IMR-90 (cell line): Measurements from ENCODE around the gene ZNF503. TPM values are rescaled to one million over a fixed set of nuclear protein-coding genes. Genes with fewer than 3 reads are reported as not detected.

Experiments used
- ATAC-seq: fragments of 200-7000 bp; cut with Tn5 transposase; 2 replicates; pipeline ENCODE4 v1.9.1; 2020; ENCODE audit warnings: low read depth, mild to moderate bottlenecking, moderate library complexity
- BruUV-seq: library from RNA; stranded (reverse); fragments of 400-500 nt; replicated peaks from 2 replicates; lab custom pipeline; 2021; lab: Mats Ljungman, UMichigan
- CTCF ChIA-PET: fragments of 300-600 bp; formaldehyde crosslinking; extraction: SDS; loops from one replicate; lab custom pipeline; 2021; ENCODE audit warnings: antibody characterized with exemption; lab: Yijun Ruan, JAX
- POLR2A ChIA-PET: fragments of 300-600 bp; sonication (Branson Sonifier 250); formaldehyde crosslinking; loops from one replicate; lab custom pipeline; 2022; ENCODE audit warnings: antibody characterized with exemption; ENCODE audit not compliant: unreplicated experiment; lab: Charles Lee
- DNase-seq: peaks from one replicate; pipeline ENCODE4 v3.0.0; 2013
- H2AFZ ChIP-seq: replicated peaks from 2 replicates; pipeline ENCODE3; 2013; ENCODE audit warnings: low read length, mild to moderate bottlenecking; ENCODE audit not compliant: poor library complexity
- H2AK5ac ChIP-seq: 2 replicates; pipeline ENCODE4 v1.6.1; 2013; ENCODE audit warnings: low read depth, low read length, inconsistent platforms
- H2AK9ac ChIP-seq: replicated peaks from 2 replicates; pipeline ENCODE3; 2013; ENCODE audit warnings: mild to moderate bottlenecking, low read depth, low read length, moderate library complexity; ENCODE audit not compliant: poor library complexity
- H2BK120ac ChIP-seq: 2 replicates; pipeline ENCODE4 v1.6.1; 2013; ENCODE audit warnings: low read depth, low read length, inconsistent platforms
- H2BK15ac ChIP-seq: 3 replicates; pipeline ENCODE4 v1.6.1; 2013; ENCODE audit warnings: low read depth, low read length, inconsistent platforms
- H2BK20ac ChIP-seq: 2 replicates; pipeline ENCODE4 v1.6.1; 2013; ENCODE audit warnings: low read depth, mild to moderate bottlenecking, inconsistent platforms, low read length, moderate library complexity
- H2BK5ac ChIP-seq: 2 replicates; pipeline ENCODE4 v1.6.1; 2013; ENCODE audit warnings: mild to moderate bottlenecking, low read depth, low read length, inconsistent platforms; ENCODE audit not compliant: poor library complexity, severe bottlenecking
- H3K14ac ChIP-seq: replicated peaks from 2 replicates; pipeline ENCODE4 v1.6.1; 2013; ENCODE audit warnings: low read depth, low read length, inconsistent platforms
- H3K18ac ChIP-seq: 2 replicates; pipeline ENCODE4 v1.6.1; 2013; ENCODE audit warnings: low read depth, low read length, control low read depth
- H3K23ac ChIP-seq: 2 replicates; pipeline ENCODE4 v1.6.1; 2013; ENCODE audit warnings: low read depth, low read length, inconsistent platforms
- H3K27ac ChIP-seq: 2 replicates; pipeline ENCODE4 v1.5.1; 2013; ENCODE audit warnings: mild to moderate bottlenecking, control low read depth, low read length; ENCODE audit not compliant: insufficient read depth
- H3K27me3 ChIP-seq: 2 replicates; pipeline ENCODE4 v1.6.1; 2013; ENCODE audit warnings: low read length; ENCODE audit not compliant: control insufficient read depth, insufficient read depth
- H3K36me3 ChIP-seq: 2 replicates; pipeline ENCODE4 v1.6.1; 2013; ENCODE audit warnings: low read length, mixed read lengths; ENCODE audit not compliant: control insufficient read depth, insufficient read depth
- H3K4ac ChIP-seq: 2 replicates; pipeline ENCODE4 v1.6.1; 2013; ENCODE audit warnings: low read depth, low read length, inconsistent platforms
- H3K4me1 ChIP-seq: 2 replicates; pipeline ENCODE4 v1.6.1; 2013; ENCODE audit warnings: low read length, mixed read lengths; ENCODE audit not compliant: control insufficient read depth, insufficient read depth
- H3K4me2 ChIP-seq: 2 replicates; pipeline ENCODE4 v1.6.1; 2013; ENCODE audit warnings: low read depth, mild to moderate bottlenecking, control low read depth, low read length, moderate library complexity
- H3K4me3 ChIP-seq: 2 replicates; pipeline ENCODE4 v1.5.1; 2013; ENCODE audit warnings: low read depth, mild to moderate bottlenecking, control low read depth, low read length, moderate library complexity; ENCODE audit not compliant: insufficient read depth
- H3K56ac ChIP-seq: 2 replicates; pipeline ENCODE4 v1.6.1; 2013; ENCODE audit warnings: low read length, inconsistent platforms; ENCODE audit not compliant: insufficient read depth; ENCODE audit errors: extremely low read depth
- H3K79me1 ChIP-seq, 2 experiments: 2 replicates each; pipeline ENCODE4 v1.6.1; 2013; ENCODE audit warnings: low read length in 2 of 2, inconsistent platforms in 1 of 2, low read depth in 1 of 2
- H3K9ac ChIP-seq: 2 replicates; pipeline ENCODE4 v1.6.1; 2013; ENCODE audit warnings: low read depth, low read length, control low read depth
- H3K9me1 ChIP-seq: 2 replicates; pipeline ENCODE4 v1.6.1; 2013; ENCODE audit warnings: low read length, inconsistent platforms; ENCODE audit not compliant: insufficient read depth
- H3K9me3 ChIP-seq: 2 replicates; pipeline ENCODE4 v1.6.1; 2013; ENCODE audit warnings: low read length; ENCODE audit not compliant: control insufficient read depth, insufficient read depth
- H4K20me1 ChIP-seq: 2 replicates; pipeline ENCODE4 v1.6.1; 2013; ENCODE audit warnings: low read length, inconsistent platforms; ENCODE audit not compliant: insufficient read depth
- H4K5ac ChIP-seq: 2 replicates; pipeline ENCODE4 v1.6.1; 2013; ENCODE audit warnings: mild to moderate bottlenecking, low read depth, low read length, control low read depth
- H4K8ac ChIP-seq, 2 experiments: 2 replicates each; pipeline ENCODE4 v1.6.1; 2013; ENCODE audit warnings: low read depth in 2 of 2, low read length in 2 of 2, control low read depth in 1 of 2, inconsistent platforms in 1 of 2
- H4K91ac ChIP-seq: 2 replicates; pipeline ENCODE4 v1.6.1; 2013; ENCODE audit warnings: low read depth, low read length, inconsistent platforms; ENCODE audit not compliant: insufficient read depth
- BHLHE40 ChIP-seq: fragments of 150-350 bp; IDR thresholded peaks from 2 replicates; pipeline ENCODE4 v1.6.1; 2016; ENCODE audit warnings: mild to moderate bottlenecking, low read depth, low read length
- CHD1 ChIP-seq: IDR thresholded peaks from 2 replicates; pipeline ENCODE4 v1.6.1; 2012; ENCODE audit warnings: low read depth, low read length, improper control_type of control experiment
- FOS ChIP-seq: fragments of 150-350 bp; IDR thresholded peaks from 2 replicates; pipeline ENCODE4 v1.6.1; 2016; ENCODE audit warnings: low read depth, low read length
- MAFK ChIP-seq: IDR thresholded peaks from 2 replicates; pipeline ENCODE4 v1.6.1; 2012; ENCODE audit warnings: low read depth, low read length, improper control_type of control experiment
- MXI1 ChIP-seq: IDR thresholded peaks from 2 replicates; pipeline ENCODE4 v1.6.1; 2012; ENCODE audit warnings: low read depth, mild to moderate bottlenecking, low read length, moderate library complexity, borderline replicate concordance
- NFE2L2 ChIP-seq: fragments of 150-350 bp; IDR thresholded peaks from 2 replicates; pipeline ENCODE4 v1.6.1; 2016; ENCODE audit warnings: low read depth, mild to moderate bottlenecking, low read length
- POLR2A ChIP-seq: IDR thresholded peaks from 2 replicates; pipeline ENCODE4 v1.6.1; 2012; ENCODE audit warnings: mild to moderate bottlenecking, low read depth, low read length
- RAD21 ChIP-seq: IDR thresholded peaks from 2 replicates; pipeline ENCODE4 v1.6.1; 2012; ENCODE audit warnings: low read length, improper control_type of control experiment
- RCOR1 ChIP-seq: IDR thresholded peaks from 2 replicates; pipeline ENCODE4 v1.6.1; 2012; ENCODE audit warnings: mild to moderate bottlenecking, low read length, improper control_type of control experiment; ENCODE audit not compliant: insufficient replicate concordance
- RFX5 ChIP-seq: IDR thresholded peaks from 2 replicates; pipeline ENCODE4 v1.8.0; 2012; ENCODE audit warnings: low read depth, mild to moderate bottlenecking, low read length, moderate library complexity
- WGBS, 2 experiments: methylation state at CpG; one replicate each; pipeline versions ENCODE4 v1.1.5 to v1.1.7; 2013; ENCODE audit warnings: missing lambda C conversion rate in 2 of 2; ENCODE audit not compliant: insufficient read length in 1 of 2; ENCODE audit errors: extremely low coverage in 2 of 2; 5-methylcytosine and 5-hydroxymethylcytosine counted together
- dilution Hi-C: fragments of 300-500 bp; cut with HindIII; formaldehyde crosslinking; loops from one replicate; pipeline ENCODE4 v1.14.3; 2018; ENCODE audit warnings: low sequenced_read_pairs; ENCODE audit not compliant: unreplicated experiment
- in situ Hi-C: fragments of 300-500 bp; cut with MboI; formaldehyde crosslinking; loops from 3 replicates; pipeline ENCODE4 v1.14.3; 2019; ENCODE audit warnings: low sequenced_read_pairs, inconsistent platforms, mixed read lengths
- intact Hi-C: fragments of 100-400 bp; cut with micrococcal nuclease; formaldehyde crosslinking; loops from 2 replicates; pipeline ENCODE4 v1.10.0; 2022
- polyA plus RNA-seq, 3 experiments: library from polyadenylated mRNA; depleted of rRNA; stranded (reverse); fragments of >200 nt; gene quantifications; 2 replicates each; pipeline ENCODE4 v1.2.3, GENCODE V29; 2012; ENCODE audit warnings: low replicate concordance in 1 of 3
- total RNA-seq: library from RNA; depleted of rRNA; stranded (reverse); fragments of >200 nt; gene quantifications from 2 replicates; pipeline ENCODE4 v1.2.3, GENCODE V29; 2012
- TF ChIP-seq, protein P1 (sequence below): fragments of 150-350 bp; IDR thresholded peaks from 2 replicates; pipeline ENCODE4 v1.6.1; 2016; ENCODE audit warnings: low read depth, mild to moderate bottlenecking, low read length, moderate library complexity, borderline replicate concordance
- TF ChIP-seq, protein P2 (sequence below): conservative IDR thresholded peaks from 2 replicates; pipeline ENCODE4 v1.5.1; 2012; ENCODE audit warnings: mild to moderate bottlenecking, low read depth, low read length, improper control_type of control experiment

The ZNF503 gene
- total and polyA plus RNA-seq, 2 of the 4 experiments (the other 2 are of a cell fraction), result 0.36 to 5.8 TPM

DNA sequence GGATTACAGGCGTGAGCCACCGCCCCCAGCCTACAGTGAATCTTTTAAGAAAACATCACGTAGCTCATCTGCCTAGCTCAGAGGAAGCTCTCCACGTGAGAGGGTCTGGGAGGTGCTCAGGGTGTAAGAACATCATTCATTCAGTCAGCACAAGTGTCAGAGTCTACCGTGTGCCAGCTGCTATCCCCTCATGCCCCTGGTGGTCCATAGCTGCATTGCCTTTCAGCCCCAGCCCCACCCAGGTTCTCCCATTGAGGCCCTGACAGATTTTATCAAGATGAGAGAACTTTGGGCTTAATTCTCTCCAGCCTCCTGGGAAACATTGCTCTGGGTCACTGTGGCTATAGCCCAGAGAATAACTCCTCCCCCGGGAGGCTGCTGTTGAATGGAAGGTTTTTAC, 45.1 kb downstream of the ZNF503 start:
- no peak overlapping the region for H2BK20ac ChIP-seq
- no peaks in the 10 kb centered on the region for H3K36me3 ChIP-seq
- no peak overlapping the region for H2BK5ac ChIP-seq
- H2BK15ac ChIP-seq, result no peak overlapping the region
- no peak overlapping the region for H4K91ac ChIP-seq
- no peak overlapping the region for H2BK120ac ChIP-seq
- H3K4me2 ChIP-seq, result no peak overlapping the region
- H3K9me3 ChIP-seq, result peaks cover 3% of the 10 kb centered on the region
- H2AK9ac ChIP-seq, result no peak overlapping the region
- BruUV-seq, result no TSS peak
- intact Hi-C loops, result no loop called here
- POLR2A ChIA-PET, result no interaction called here
- H4K20me1 ChIP-seq, result no peaks in the 10 kb centered on the region
- no peak overlapping the region for H3K4me3 ChIP-seq
- H4K8ac ChIP-seq, result no peak overlapping the region
- no peak overlapping the region for H3K56ac ChIP-seq
- TF ChIP-seq, protein P1, sequence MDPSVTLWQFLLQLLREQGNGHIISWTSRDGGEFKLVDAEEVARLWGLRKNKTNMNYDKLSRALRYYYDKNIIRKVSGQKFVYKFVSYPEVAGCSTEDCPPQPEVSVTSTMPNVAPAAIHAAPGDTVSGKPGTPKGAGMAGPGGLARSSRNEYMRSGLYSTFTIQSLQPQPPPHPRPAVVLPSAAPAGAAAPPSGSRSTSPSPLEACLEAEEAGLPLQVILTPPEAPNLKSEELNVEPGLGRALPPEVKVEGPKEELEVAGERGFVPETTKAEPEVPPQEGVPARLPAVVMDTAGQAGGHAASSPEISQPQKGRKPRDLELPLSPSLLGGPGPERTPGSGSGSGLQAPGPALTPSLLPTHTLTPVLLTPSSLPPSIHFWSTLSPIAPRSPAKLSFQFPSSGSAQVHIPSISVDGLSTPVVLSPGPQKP, result no peak
- TF ChIP-seq CHD1 (no peak), MAFK (no peak), RCOR1 (no peak), RAD21 (no peak), BHLHE40 (no peak), POLR2A (no peak), RFX5 (no peak), MXI1 (no peak), FOS (no peak), NFE2L2 (no peak)
- TF ChIP-seq, protein P2, sequence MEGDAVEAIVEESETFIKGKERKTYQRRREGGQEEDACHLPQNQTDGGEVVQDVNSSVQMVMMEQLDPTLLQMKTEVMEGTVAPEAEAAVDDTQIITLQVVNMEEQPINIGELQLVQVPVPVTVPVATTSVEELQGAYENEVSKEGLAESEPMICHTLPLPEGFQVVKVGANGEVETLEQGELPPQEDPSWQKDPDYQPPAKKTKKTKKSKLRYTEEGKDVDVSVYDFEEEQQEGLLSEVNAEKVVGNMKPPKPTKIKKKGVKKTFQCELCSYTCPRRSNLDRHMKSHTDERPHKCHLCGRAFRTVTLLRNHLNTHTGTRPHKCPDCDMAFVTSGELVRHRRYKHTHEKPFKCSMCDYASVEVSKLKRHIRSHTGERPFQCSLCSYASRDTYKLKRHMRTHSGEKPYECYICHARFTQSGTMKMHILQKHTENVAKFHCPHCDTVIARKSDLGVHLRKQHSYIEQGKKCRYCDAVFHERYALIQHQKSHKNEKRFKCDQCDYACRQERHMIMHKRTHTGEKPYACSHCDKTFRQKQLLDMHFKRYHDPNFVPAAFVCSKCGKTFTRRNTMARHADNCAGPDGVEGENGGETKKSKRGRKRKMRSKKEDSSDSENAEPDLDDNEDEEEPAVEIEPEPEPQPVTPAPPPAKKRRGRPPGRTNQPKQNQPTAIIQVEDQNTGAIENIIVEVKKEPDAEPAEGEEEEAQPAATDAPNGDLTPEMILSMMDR, result no peak
- H3K79me1 ChIP-seq, result no peaks in the 10 kb centered on the region
- peaks cover 11% of the 10 kb centered on the region for H3K4me1 ChIP-seq
- DNase-seq, result no peak
- H3K4ac ChIP-seq, result no peak overlapping the region
- no peak overlapping the region for H2AFZ ChIP-seq
- no CpG with 5 or more reads among the region's 6 CpGs for WGBS, 2 experiments
- in situ Hi-C loops, result no loop called here
- H3K18ac ChIP-seq, result no peak overlapping the region
- no peak overlapping the region for H3K9ac ChIP-seq
- no peaks in the 10 kb centered on the region for H3K27me3 ChIP-seq
- H3K14ac ChIP-seq, result no peak overlapping the region
- dilution Hi-C loops, result no loop called here
- no peak overlapping the region for H3K23ac ChIP-seq
- CTCF ChIA-PET, result interaction anchor here (1.3 to 1.4 kb wide), 2 partner anchors 39 to 61 kb away, joined by 3 to 5 read pairs; no protein-coding TSS in a partner anchor
- ATAC-seq, result no peak
- H2AK5ac ChIP-seq, result no peak overlapping the region
- no peak overlapping the region for H3K27ac ChIP-seq
- H4K5ac ChIP-seq, result no peak overlapping the region
- H3K9me1 ChIP-seq, result peaks cover 18% of the 10 kb centered on the region
